GM18511 (cell line): ENCODE data around the gene AVPR2.

ENCODE experiments used
- ATAC-seq: cut with Tn5 transposase; IDR thresholded peaks from one replicate; pipeline ENCODE4 v1.9.1; 2021; ENCODE audit warnings: mild to moderate bottlenecking, moderate library complexity; ENCODE audit not compliant: unreplicated experiment

Gene AVPR2

GRCh38 chrX:153930011-153930910 is 25.8 kb downstream of the AVPR2 start:
- ATAC-seq = no peak

DNA sequence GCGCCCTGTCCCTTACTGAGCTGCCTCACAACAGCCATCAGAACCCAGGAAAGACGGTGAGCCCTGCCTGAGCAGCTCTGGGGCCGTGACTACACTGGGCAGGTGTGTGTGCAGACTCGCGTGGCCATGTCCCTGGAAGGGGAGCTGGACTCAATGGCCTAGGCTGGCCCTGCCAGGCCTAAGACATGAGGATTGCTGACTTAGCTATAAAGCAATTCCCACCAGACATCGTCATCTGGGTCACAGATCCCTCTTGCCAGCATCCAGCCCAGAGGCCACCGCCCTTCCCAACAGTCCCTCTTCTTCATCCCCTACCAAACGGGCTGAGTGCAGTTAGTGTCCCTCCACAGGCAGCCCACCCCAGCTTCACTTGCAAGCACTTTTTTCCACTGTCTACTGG is 26.7 kb downstream of the AVPR2 start:
- no peak for ATAC-seq

DNA sequence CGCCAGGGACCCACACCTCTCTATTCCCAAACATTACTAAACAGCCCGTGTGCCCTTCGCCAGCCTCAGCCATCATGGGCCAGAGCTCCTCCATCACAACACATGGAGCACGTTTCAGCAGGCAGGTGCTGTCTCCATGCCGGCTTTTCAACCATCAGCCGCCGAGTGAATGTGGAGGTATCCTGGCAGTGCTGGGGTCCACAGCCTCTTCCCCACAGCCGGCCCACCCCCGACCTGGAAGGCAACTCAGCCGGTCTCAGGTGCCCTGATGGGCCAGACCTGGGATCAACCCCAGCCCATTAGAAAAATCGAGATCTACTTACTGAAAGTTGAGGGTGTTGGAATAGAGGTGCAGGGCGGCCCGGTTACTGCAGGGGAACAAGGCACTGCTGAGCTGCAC is 27.3 kb downstream of the AVPR2 start:
- ATAC-seq = no peak

GRCh38 chrX:153932220-153932915 is 27.9 kb downstream of the AVPR2 start:
- no peak for ATAC-seq

DNA sequence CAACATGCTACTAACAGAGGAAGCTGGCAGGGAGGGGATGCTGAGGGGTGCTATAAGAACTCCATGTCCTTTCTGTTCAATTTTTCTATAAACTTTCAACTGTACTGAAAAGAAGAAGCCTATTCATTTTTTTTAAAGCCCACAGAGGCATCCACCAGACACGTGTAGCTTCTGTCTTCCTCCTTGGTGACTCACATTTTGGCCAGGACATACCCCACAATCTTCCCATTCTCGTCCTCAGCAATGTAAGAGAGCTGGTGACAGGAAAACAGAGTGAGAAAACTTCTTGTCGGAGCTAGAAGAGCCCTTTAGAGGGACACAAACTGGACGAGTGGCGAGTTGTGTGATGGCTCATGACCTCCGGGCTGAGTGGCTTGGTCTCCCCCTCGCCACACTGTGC is 29.3 kb downstream of the AVPR2 start:
- no peak for ATAC-seq

DNA sequence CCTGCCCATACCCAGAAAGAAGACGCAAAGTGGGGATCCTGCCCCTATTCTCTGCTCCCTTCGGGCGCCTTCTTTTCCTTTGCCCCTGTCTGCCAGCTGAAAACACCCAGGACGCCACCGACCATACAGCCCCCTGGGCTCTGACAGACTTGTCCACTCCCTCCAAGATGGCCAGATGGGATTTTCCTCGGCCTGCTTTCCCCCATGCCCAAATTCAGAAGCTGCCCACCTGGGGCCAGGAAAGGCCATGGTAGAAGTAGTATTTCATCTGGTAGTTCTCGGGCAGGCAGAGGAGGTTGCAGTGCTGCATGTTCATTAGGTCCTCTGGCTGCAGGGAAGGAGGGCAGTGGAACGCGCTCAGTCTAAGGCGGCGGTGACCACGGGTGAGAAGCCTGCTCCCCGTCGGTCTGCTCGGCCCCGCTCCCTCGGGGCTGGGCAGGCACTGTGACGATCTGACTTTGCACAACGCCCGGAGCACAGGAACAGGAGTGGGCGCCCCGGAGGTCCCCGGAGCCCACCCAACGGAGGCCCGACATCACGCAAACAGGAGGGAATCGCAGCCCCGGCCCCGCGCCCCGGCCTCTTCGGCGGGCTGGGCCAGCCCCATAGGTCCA is 29.8 kb downstream of the AVPR2 start:
- ATAC-seq = peak; percentile 20

DNA sequence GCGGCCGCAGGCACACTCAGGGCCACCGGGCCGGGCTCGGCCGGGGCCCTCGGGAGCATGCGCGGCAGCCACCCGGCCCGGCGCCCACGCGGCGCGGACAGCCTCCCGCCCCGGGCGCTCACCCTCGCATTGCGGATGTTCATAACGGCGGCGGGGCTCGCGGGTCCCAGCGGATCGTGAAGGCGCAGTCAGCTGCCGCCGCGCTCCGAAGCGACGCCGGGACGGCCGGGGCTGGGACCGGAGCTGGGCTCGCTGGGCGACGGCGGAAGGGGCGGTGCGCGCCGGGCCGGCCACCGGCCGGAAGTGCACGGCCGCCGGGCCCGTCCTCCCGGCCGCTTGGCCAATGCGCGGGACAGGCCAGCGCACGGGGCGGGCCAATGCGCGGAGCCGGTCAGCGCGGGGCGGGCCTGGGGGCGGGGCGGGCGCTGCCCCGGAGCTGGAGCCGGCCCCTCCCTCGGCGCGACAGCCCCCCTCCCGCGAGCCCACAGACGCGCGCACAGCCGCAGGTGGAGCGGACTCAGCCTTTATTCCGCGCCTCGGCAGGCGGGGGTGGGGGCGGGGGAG is 30.4 kb downstream of the AVPR2 start, which contains the start of gene NAA10:
NAA10 (minus strand) TSS at position 276 of the 564 bp plus-strand sequence; CDS start at position 143, 133 bp downstream.
- peak; percentile 91 for ATAC-seq

- no peak for ATAC-seq
Observed at GRCh38 chrX:153935326-153935851, 30.9 kb downstream of the AVPR2 start.

DNA sequence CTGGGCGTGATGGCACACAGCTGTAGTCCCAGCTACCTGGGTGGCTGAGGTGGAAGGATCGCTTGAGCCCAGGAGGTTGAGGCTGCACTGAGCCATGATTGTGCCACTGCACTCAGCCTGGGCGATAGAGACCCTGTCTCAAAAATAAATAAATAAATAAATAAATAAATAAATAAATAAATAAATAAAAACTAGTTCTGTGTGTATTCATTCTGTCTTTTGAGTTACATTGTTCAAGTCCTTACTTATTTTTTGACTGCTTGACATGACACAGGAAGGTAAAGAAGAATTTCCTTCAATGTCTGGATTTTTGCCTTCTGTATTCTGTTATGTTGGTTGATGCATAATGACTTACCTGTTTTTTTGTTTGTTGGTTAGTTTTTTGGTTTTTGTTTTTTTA is 32.6 kb downstream of the AVPR2 start:
- ATAC-seq = no peak

DNA sequence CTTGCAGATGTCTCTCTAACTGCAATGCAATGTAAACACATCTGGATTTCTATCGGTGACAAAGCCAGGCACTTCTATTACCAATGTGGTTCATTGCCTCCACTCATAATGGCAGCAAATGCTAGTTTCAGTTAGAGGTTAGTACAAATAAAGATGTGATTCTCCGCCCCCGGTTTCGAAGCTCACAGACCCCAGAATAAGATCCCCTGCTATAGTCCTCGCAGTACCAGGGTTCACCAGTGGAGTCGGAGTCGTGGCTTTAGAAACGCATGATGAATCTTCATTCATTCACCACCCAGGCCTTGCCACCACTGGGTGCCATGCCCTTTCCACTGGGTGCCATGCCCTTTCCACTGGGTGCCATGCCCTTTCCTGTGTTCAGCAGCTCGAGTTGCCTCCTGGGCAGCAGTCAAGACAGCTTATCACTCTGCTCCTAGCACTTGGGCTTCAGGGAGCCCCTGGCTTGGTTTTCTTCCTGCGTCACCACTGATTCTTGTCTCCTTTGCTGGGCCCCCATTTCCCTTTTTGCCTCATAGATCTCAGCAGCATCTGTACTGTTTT is 33.8 kb downstream of the AVPR2 start:
- no peak for ATAC-seq

- no peak for ATAC-seq
Observed at GRCh38 chrX:153939573-153939972, 35.1 kb downstream of the AVPR2 start.

DNA sequence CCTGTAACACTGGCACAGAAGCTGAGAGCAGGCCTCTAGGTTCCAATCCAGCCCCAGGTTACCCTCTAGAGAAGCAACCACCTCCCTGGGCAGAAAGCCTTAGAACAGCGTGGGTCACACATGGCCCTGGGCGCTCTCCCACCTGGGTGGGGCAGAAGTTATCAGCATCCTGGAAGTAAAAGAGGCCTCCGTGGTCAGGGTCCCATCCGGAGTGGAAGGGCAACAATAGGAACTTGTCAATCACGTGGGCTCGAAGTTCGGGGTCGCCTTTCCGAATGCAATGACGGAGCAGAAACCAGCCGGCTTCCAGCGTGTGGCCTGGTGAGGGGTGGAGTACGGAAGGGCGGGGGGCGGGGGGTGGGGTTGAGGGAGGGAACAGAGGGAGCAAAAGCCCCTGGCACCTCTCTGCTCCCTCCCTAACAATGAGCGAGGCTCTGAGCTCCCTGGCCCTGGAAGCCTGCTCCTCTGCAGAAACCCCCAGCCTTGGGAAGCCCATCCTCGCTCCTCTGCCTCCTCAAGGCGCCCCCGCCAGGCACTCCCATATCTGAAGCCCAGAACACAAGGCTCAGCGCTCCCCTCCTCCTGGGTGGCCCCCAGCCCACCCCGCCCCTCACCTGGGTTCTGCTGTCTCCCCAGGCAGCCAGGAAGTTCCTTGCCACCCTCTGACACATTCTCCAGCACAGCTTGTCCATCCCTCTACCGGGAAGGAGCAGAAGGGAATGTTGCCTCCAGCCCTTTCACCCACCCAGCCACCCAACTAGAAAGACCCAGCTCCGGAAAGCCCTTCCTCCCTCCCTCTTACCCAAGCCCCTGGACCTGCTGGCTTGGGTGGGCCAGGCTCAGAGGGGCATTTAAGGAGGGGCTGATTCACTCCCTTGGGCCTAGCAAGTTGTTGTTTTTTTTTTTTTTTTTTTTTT is 37.1 kb downstream of the AVPR2 start:
- no peak for ATAC-seq

DNA sequence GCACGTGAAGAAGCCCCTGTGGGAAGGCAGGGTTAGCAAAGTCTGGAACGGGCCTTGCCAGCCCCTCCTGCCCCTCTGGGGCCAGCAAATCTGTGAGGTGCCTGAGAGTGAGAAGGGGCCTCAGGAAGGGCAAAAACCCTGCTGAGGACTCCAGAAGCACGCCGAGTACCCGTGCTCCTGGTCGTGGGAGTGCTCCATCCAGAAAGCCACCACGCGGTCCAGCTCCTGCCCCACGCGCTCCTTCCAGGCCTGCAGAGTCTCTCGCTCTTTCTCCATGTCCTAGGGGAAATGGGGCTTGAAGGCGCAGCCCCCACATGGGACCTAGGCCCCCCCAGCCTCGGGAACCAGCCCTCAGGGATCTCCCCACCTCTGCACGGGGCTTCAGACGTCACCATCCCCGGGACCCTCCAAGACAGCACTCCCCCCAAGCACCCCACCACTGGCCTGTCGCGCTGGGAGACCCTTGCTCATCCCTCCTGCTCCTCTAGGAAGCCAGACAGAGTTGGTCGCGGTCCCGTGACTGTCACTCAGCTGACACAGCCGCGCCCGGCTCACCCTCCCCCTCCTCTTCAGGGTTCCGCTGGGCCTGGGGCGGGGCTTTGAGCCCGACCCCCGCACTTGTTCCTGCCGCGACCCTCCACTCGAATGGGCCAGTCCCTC is 39.8 kb downstream of the AVPR2 start, which contains the start of gene RENBP:
RENBP (minus strand) TSS at position 504 of the 660 bp plus-strand sequence; CDS start at position 471, 33 bp downstream.
- ATAC-seq = no peak

DNA sequence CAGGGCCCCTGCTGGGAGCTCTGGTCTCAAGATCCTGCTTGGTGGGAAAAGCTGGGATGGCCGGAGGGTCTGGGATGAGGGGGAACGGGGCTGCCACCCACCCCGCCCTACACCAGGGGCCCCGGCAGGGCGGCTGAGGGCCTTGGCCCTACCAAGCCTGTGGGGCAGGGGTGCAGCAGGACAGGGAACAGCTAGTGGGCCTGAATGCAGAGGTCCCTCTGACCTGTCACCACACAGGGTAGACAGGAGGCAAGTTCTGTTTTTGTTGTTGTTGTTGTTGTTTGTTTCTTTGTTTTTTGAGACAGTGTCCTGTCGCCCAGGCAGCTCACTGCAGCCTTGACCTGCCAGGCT is 40.3 kb downstream of the AVPR2 start:
- ATAC-seq = no peak

DNA sequence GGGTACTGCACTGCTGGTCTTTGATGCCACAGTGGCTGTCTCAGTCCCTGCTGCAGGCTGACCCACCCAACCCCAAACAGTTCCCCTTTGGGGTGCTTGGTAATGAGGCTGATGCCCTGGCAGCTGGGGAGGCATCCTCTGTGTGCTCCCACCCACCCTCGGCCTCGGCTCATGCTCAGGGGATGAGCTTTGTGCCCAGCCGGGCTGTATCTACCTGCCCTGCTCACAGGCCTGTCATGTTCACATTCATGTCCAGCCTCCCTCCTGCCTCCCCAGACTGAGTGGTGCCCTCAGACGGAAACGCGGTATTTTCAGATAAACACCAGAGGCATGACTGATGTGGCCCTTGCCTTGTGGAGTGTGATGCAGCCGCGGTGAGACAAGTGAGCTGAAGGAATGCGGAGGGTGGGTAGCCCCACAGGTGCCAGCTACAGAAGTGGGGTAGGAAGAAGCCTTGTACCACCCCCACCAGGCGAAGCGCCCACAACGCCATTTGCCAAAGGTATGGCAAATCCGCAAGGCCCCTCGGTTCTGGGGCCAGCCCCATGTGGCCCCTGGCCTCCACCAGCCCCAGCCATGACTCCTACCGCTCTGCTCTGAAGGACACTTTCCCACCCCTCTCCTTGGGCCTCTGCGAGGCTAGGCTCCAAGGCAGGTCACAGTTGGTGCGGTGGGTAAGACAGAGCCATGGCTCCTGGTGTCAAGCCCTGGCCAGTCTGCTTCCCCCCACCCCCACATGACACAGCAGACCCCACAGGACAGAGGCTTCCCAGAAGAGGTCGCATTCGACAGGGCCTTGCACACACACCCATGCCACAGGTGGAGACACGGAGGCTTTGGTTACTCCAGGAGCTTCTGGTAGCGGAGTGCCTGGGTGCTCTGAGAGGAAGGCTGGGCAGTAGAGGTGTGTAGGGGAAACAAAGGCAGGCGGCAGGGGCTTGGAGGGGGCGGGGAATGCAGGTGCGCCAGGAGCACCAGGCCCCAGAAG is 41.8 kb downstream of the AVPR2 start:
- ATAC-seq = no peak

DNA sequence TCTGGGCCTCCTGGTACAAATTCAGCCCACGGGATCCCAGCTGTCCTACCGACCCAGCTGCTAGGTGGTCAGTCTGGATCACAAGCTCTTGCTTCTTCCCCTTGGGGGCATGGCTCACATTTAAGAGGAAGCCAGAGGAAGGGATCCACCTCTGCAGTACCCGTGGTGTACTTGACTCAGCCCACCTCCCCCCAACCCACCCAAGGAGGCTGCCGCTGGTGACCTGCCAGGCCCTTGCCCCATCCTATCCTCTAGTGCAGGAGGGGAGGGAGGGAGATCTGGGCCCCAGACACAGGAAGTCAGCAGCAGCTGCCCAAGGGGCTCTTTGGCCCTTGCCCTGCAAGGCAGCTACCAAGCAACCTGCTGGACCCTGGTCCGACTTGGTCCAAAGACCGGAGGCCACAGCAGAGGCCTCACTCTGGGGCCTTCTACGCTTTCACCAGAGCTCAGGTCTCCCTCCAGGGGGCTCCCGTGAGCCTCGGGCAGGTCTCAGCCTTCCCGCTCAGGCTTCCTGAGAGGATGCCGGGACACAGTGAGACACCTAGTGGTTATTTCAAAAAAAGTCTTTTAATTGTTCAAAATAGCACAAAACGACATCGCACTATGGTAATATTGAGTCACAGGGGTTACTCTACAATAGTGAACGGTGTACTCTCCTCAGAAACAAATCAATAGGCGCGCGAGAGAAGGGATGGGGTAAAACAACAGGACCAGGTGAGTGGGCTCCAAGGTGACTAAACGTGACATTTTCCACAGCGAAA is 42.7 kb downstream of the AVPR2 start:
- ATAC-seq = peak; percentile 84

DNA sequence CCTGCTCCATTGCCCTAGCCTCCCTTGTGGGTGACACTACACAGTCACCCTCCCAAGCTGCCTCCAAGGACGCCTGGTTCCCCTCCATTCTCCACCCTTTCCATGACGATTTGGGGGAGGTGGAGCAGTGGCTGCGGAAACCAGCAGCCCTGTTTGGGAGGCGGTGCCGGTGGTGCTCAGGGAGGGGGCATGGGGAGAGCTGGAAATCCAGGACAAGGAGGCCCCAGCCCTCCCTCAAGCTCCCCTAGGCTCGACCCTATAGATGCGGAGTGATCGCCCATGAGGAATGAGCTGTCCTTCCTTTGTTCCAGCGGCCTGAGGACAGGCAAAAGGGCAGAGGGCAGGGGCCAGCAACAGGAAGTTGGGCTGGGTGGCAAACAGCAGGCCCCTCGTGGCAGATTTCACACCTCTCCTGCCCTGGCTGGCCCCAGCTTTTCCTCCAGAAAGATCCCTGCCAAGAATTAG is 43.6 kb downstream of the AVPR2 start:
- no peak for ATAC-seq
